Measurements from ENCODE around the gene FIG4.

DNA sequence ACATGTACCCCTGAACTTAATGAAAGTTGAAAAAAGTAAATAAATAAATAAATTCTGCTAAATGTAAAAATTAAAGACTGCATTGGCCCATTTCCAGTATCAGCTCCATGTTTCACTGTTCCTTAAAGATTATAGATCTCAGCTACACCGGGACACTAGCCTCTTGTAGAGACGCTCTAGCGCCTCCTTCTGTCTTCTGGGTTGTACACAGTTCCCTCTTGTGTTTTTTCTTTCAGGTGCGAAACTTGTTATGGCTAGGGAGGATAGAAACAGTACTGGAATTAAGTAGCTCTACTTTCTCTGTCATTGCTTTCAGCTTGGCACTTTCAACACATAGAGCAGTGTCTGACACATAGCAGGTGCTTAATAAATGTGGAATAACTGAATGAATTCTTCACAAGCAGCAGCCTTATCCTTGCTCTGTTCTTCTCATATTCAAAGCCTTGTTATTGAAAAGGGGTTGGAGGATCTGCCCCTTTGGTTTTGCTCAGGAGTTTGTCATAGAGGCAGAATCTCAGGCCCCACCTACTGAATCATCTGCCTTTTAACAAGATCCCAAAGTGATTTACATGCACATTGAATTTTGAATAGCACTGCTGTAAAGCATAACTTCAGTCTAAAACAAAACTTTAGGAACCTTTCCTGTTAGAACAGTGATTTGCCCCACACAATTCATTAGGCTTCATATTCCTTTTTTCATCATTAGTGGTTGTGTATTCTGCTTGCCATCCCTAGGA, 92.3 kb downstream of the FIG4 start:
- TF ChIP-seq EZH2phosphoT487 (IDR thresholded peaks at IDR 0.05; ENCODE audit: borderline replicate concordance, low read length), result no peak
- TF ChIP-seq EZH2 (IDR thresholded peaks at IDR 0.05; ENCODE audit: low read length, unreplicated experiment), result no peak

All from PC-3 (cell line).